HG02798 (cell line): ENCODE measurements around the gene CCR5AS.
"Not testable (repeated sequence)": the region's sequence is repeated elsewhere in the genome, so short reads cannot be mapped to it uniquely, and the experiment has no call there.

Source experiments
- ATAC-seq: cut with Tn5 transposase; IDR thresholded peaks from one replicate; pipeline ENCODE4 v1.9.1; 2021; ENCODE audit warnings: mild to moderate bottlenecking; ENCODE audit not compliant: unreplicated experiment, poor library complexity

Gene CCR5AS

GRCh38 chr3:46330676-46331075, 76.2 kb downstream of the CCR5AS start:
- ATAC-seq = not testable (repeated sequence)

- ATAC-seq = no peak
Observed at GRCh38 chr3:46325645-46326300, 81.1 kb downstream of the CCR5AS start.

- ATAC-seq = no peak
Observed at GRCh38 chr3:46324036-46324435, 82.8 kb downstream of the CCR5AS start.

GRCh38 chr3:46321461-46322104, 85.3 kb downstream of the CCR5AS start:
- no peak for ATAC-seq

- ATAC-seq = no peak
Observed at GRCh38 chr3:46318207-46318927, 88.5 kb downstream of the CCR5AS start.

GRCh38 chr3:46316206-46316605, 90.7 kb downstream of the CCR5AS start:
- ATAC-seq = no peak

- peak; percentile 57 for ATAC-seq
Observed at GRCh38 chr3:46314517-46314916, 92.3 kb downstream of the CCR5AS start.
